GM19324 (cell line): ENCODE results near the gene MED15.
"Not testable (repeated sequence)": the region's sequence is repeated elsewhere in the genome, so short reads cannot be mapped to it uniquely, and the experiment has no call there.

Experiments
- ATAC-seq: cut with Tn5 transposase; IDR thresholded peaks from one replicate; pipeline ENCODE4 v1.9.1; 2021; ENCODE audit warnings: mild to moderate bottlenecking, moderate library complexity; ENCODE audit not compliant: unreplicated experiment, low FRiP score

The MED15 gene

GRCh38 chr22:20615021-20615420 lies 107.6 kb downstream of the MED15 start:
- ATAC-seq, result no peak

DNA sequence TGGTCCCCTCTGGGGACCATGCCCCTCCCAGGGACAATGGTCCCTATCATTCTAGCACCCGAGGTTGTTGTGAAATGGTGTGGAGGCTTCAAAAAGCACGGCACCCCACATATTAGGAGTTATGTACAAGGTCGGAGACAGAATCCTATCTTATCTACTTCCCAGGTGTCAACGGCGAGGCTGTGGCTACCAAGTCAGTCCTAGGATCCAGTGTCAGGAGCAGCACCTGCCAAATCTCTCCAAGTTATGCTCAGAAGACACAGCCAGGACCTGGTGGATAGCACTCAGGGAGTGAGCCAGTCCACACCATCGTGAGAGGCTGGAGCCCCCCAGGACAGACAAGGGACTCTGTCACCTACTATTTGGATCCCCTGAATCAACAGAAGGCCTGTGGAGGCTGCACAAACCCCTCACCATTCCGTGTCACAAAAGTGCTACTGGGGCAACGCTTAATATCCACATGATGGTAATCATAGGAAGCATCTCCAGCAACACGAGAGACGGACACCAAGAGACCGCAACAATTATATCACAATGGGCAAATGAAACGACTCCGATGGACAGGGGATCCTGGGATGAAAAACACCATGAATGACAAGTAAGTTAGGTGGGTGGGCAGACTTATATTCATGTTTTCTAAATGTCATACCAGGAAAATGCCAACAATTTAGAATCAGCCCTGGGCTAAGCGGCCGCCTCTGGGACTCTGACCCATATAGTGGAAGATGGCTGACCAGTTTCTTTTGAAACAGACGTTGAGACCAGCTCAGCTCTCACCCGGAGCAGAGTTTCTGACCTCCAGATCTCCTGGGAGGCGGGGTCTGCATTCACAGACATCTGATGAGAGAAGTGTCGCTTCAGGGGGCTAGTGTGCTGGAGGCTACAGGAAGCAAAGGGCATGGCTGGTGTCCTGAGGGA lies 108.4 kb downstream of the MED15 start:
- ATAC-seq, result no peak

DNA sequence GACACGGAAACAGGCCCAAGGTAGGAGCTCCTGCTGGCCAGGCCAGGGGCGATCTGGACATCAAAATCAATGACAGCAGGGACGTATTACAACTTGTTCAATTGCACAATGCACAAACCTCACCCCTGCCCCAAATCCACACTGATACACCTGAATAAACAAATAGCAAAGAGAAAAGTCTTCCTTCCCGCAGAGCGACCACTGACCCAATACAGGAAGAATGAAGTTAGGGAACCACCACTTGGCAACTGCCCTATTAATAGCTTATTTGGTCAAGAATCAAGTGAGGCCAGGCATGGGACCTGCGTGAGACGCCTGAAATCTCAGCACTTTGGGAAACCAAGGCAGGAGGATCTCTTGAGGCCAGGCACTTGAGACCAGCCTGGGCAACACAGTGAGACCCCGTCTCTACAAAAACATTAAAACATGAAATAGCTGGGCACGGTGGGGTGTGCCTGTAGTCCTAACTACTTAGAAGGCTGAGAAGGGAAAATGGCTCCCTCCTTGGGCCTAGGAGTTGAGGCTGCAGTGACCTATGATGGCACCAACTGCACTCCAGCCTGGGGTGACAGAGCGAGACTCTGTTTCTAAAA lies 109.1 kb downstream of the MED15 start:
- ATAC-seq, result no peak

GRCh38 chr22:20618488-20618887 lies 111.1 kb downstream of the MED15 start:
- ATAC-seq, result no peak

DNA sequence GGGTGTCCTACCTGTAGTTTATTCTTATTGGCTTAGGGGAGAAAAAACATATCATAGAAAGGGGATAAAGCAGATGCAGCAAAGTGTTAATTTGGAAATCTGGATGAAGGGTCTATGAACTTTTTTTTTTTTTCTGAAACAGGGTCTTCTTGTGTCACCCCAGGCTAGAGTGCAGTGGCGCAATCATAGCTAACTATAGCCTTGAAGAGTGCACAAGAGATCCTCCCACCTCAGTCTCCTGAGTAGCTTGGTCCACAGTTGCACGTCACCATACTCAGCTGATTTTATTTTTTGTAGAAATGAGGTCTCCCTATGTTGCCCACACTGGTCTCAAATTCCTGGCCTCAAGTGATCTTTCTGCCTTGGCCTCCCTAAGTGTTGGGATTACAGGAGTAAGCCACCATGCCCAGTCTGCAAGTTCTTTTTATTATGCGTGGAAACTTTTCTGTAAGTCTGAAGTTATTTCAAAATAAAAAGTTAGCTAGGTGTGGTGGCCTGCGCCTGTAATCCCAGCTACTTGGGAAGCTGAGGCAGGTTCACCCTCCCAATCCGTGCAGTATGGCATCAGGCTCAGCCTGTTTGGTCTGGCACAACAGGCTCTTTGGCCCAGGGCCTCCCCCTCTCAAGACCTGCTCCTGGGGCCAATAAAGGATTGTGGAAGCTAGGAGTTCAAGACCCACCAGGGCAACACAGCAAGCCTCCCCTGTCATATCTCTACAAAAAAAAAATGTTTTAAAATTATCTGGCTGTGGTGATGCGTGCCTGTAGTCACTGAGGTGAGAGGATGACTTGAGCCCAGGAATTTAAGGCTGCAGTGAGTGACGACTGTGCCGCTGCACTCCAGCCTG lies 111.9 kb downstream of the MED15 start:
- ATAC-seq, result no peak

DNA sequence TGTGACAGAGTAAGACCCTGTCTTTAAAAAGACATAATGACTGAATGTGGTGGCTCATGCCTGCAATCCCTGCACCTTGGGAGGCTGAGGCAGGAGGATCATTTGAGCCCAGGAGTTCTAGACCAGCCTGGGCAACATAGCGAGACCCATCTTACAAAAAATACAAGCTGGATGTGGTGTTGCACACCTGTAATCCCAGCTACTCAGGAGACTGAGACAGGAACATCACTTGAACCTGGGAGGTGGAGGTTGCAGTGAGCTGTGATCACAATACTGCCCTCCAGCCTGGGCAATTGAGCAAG lies 112.4 kb downstream of the MED15 start:
- ATAC-seq, result not testable (repeated sequence)

DNA sequence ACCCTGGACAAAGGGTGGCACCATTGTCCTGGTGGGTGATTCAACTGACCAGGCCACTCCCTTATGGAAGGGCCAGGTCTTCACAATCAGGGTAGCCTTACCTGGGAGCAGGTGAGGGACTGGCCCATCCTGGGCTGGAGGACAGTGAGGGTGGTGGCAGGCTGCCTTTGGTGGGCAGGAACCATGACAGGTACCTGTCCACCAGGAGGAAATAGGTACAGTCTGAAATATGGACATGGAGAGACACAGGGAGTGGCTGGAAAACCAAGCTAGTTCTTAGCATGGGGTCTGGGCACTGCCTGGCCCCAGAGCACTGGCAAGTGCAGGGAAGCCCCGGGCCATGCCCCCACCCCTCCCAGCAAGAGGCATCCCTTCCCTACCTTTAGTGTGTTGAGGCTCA lies 113.8 kb downstream of the MED15 start:
- ATAC-seq, result no peak

GRCh38 chr22:20622650-20623339 lies 115.4 kb downstream of the MED15 start:
- ATAC-seq, result no peak

DNA sequence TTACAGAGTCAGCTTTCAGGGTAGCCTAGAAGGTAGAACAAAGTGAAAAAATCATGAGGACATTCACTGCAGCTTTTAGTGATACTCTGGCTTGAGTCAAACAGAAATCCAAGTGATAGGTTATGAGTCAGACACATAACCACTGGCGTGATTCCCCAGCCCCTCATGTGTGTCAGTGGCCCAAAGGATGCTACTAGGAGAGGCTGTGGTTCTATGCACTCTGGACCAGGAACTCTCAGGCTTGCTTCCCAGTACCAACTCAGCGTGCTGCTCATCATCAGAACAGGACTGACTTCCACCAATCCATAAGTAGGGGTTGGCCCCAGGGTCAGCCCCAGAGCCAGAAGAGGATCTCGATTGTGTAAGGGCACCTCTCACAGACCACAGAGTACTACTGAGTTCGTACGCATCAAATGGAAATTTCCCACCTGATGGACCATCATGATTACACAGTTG lies 116.8 kb downstream of the MED15 start:
- ATAC-seq, result peak; percentile 51

- ATAC-seq, result no peak
Observed at GRCh38 chr22:20625270-20625669, 117.9 kb downstream of the MED15 start.

DNA sequence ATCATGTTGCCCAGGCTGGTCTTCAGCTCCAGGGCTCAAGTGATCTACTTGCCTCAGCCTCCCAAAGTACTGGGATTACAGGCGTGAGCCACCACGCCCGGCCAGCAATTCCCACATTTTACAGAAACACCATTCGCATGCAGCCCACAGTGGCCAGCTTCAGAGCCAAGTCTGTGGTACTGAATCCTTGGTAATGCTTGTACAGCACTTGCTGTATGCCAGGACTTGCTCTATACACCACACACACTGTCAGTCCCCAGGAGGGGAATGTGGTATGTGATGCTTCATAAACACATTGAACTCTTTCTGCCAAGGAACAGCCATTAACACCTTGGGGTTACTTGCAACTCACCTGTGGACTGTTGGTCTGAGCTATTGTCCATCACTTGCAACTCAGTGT lies 119.4 kb downstream of the MED15 start:
- no peak for ATAC-seq

DNA sequence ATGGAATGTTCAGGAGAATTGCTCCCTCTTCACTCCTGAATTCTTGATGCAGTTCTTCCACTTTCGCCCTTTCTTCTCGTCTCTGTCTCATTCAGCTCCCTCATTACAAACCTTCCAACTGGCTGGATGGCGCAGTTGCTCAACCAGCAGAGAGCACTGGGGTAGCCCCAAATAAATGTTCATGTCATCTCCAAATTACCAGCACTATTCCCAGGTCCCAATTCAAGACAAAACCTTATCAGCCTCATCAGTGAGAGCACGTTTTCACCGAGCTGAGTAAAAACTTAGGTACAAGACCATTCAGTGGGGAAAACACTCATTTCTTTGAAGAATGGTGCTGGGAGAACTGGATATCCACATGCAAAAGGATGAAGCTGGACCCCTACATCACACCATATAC lies 120.0 kb downstream of the MED15 start:
- ATAC-seq, result no peak

- no peak for ATAC-seq
Observed at GRCh38 chr22:20628081-20628939, 120.9 kb downstream of the MED15 start.

- ATAC-seq, result no peak
Observed at GRCh38 chr22:20629401-20629800, 122.0 kb downstream of the MED15 start.

GRCh38 chr22:20630873-20631617 lies 123.6 kb downstream of the MED15 start:
- ATAC-seq, result no peak

GRCh38 chr22:20632082-20632481 lies 124.7 kb downstream of the MED15 start:
- ATAC-seq, result no peak

DNA sequence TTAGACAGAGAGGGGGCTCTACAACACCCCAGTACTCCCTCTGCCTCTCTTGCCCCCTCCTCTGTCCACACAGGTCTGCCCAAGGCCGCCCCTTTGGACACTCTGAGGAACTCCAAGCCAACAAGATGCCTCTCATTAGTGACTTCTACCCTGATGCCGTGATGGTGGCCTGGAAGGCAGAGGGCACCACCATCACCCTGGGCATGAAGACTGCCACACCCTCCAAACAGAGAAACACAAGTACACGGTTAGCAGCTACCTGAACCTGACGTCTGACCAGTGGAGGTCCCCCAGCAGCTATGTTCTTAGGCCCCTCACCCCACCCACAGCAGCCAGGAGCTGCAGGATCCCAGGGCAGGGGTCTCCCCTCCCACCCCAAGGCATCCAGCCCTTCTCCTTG lies 125.1 kb downstream of the MED15 start:
- ATAC-seq, result no peak

GRCh38 chr22:20634560-20635226 lies 127.3 kb downstream of the MED15 start:
- no peak for ATAC-seq

DNA sequence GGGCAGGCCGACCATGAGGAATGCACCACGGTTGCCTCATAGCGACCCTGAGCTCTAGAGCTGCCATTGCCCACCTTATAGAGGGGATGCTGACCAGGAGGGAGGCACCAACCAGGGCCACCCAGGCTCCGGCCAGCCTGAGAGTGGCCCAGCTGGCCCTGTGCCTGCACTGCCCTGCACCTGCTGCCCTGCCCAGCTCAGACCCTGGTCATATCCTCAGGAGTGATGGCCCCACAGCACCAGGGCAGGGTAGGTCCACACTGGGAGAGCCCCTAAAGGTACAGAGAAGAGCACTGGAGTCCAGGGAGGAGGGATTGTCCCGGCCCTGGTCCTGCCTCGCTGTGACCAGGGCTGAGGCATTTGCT lies 127.8 kb downstream of the MED15 start:
- no peak for ATAC-seq
